Peyer's patch (tissue), 4 donors: ENCODE results near the gene RUBCN.

Experiments
- CTCF ChIP-seq, 6 experiments: fragments of 450-650 bp in 4 of 6; fragments of 200-600 bp in 2 of 6; sonication (generic) in 1 of 6; IDR thresholded peaks; one replicate each; pipeline ENCODE4 v1.5.1; 2017 to 2019; ENCODE audit warnings: antibody characterized with exemption in 6 of 6, mild to moderate bottlenecking in 3 of 6, moderate library complexity in 1 of 6
- POLR2A ChIP-seq, 2 donors: fragments of 450-650 bp; IDR thresholded peaks; one replicate each; pipeline ENCODE4 v1.5.1; 2017; ENCODE audit warnings: antibody characterized with exemption in 2 of 2, mild to moderate bottlenecking in 2 of 2, moderate library complexity in 2 of 2

- TF ChIP-seq CTCF (IDR thresholded peaks at IDR 0.05): no peak
- TF ChIP-seq POLR2A (IDR thresholded peaks at IDR 0.05): no peak
Measured at GRCh38 chr3:197718891-197719290, 17.8 kb downstream of the RUBCN start.
